HK-2 (cell line): ENCODE data around the gene MT1M.
A peak's percentile ranks its signal among the peaks of the same experiment; 100 is the strongest.

Experiments used
- DNase-seq: peaks from one replicate; pipeline ENCODE4 v3.0.0-alpha.2; 2018; ENCODE audit not compliant: unreplicated experiment

Gene MT1M

DNA sequence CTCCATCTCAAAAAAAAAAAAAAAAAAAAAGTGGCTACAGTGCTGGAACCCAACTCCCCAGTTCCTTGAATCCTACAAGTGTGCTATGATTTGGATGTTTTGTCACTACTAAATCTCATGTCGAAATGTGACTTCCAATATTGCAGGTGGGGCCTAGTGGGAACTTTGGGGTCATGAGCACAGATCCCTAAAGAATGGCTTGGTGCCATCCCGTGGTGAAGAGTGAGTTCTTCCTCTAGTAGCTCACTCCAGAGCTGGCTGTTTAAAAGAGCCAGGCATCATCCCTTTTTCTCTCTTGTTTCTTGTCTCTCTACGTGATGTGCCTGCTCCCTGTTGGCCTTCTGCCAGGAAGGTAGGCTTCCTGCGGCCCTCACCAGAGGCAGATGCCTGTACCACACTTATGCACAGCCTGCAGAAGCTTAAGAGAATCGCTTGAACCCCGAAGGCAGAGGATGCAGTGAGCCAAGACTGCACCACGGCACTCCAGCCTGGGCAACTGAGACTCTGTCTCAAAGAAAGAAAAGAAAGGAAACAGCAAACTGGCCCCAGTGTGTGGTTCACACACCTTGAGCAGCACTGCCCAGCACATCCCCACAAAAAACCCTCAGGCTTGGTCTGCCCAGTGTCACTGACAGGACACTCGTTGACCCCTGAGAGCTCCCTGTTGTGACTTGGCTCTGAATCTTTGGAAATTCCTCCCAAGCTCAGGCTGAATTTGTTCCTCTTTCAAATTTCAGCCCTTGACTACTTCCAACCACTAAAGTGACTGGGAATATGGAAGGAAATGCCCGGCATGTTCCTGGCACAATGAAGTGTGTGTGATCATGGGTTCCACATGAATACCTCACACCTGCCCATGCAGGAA lies 3.7 kb upstream of the MT1M start:
- no peak for DNase-seq

DNA sequence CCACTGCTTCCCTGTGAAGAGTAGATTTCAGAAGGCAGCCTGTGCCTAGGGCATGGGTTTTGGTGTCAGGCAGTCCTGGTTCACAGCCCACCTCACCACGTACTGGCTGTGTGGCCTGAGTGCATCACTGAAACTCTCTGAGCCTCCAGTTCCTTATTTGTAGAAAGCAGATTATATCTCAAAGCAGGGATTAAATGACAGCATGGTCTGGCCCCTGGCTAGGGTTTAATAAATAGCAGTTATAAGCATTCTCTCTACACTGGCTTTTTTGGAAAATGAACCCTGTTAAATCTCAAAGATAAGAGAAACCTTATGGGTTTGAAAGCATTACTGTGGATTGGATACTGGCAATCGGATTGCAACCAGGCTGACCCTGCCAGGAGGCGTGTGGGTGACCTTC lies 2.9 kb upstream of the MT1M start:
- DNase-seq: no peak

DNA sequence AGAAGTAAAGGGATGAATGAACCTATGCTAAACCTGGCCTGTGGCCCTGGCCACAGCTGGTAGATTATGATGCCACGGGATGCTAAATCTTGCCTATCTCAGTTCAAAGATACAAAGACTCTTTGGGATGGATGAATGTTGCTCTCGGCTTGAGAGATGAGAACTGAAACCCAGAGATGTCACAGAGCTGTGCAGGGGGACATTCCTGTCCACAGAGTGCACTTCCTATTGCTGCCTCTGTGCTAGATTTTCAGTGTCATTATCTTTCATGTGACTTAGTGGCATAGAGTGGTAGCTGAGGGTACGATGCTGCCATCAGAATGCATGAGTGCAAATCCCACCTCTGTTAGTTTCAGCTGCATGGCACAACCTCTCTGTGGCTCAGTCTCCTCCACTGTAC lies 2.3 kb upstream of the MT1M start:
- DNase-seq: no peak

DNA sequence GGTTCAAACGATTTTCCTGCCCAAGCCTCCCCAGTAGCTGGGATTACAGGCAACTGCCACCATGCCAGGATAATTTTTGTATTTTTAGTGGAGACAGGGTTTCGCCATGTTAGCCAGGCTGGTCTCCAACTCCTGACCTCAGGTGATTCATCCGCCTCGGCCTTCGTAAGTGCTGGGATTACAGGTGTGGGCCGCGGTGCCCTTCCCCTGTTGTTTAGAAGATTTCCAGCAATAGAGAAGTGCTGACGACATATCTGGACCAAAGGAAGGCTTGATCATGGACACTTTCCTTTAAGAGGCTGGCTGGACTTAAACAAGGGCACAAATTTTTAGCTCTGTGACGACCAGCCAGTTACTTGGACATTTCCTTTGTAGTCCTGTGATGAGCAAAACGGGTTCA lies 1.3 kb upstream of the MT1M start:
- no peak for DNase-seq

DNA sequence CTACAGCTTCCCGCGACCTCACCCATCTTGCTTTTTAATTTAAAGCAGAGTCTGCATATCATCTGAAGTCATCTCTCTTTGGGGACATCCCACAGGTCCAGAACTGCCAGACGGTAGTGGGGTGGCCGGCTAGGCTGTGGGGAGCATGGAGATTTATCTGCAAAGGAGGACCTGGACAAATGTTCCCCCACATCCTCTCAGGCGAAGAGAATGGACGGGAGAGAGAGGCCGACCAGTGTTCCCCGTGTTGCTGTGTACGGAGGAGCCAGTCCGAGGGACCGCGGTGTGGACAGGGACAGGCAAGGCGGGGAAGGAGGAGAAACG lies 665 bp upstream of the MT1M start:
- no peak for DNase-seq

DNA sequence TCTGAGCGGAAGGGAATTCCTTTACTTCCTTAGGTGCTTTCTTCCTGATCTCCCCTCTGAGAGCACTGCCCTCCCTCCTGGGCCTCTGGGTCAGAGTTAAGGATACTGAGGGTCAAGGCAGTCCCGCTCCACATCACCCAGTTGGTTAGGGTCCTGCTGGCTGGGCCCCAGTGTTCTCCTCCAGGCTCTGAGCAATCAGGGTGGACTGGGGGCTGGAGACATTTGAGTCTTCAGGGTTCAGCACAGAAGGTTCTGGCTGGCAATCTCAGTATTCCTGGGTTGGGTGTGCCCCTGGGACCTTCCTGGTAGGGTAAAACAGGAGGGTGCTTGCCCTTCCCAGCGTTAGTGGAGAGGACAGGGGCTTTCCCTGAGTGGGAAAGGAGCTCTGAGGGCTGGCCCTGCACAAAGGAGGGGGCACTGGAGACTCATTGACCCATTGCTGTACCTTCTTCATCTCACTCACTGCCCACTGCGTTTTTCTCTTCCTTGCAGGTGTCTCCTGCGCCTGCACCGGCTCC lies 448 bp downstream of the MT1M start:
- DNase-seq: no peak

DNA sequence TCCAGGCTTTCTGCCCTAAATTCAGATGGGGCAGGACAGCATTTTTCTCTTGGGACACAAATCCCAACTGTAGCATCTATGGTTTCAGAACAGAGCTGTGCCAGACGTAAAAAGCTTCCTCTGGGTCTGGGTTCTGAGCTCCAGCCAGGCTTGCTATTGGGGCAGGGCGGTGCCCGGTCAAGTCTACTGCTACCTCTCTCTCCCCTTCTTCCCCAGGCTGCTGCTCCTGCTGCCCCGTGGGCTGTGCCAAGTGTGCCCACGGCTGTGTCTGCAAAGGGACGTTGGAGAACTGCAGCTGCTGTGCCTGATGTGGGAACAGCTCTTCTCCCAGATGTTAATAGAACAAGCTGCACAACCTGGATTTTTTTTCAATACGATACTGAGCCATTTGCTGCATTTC lies 1.1 kb downstream of the MT1M start:
- no peak for DNase-seq

DNA sequence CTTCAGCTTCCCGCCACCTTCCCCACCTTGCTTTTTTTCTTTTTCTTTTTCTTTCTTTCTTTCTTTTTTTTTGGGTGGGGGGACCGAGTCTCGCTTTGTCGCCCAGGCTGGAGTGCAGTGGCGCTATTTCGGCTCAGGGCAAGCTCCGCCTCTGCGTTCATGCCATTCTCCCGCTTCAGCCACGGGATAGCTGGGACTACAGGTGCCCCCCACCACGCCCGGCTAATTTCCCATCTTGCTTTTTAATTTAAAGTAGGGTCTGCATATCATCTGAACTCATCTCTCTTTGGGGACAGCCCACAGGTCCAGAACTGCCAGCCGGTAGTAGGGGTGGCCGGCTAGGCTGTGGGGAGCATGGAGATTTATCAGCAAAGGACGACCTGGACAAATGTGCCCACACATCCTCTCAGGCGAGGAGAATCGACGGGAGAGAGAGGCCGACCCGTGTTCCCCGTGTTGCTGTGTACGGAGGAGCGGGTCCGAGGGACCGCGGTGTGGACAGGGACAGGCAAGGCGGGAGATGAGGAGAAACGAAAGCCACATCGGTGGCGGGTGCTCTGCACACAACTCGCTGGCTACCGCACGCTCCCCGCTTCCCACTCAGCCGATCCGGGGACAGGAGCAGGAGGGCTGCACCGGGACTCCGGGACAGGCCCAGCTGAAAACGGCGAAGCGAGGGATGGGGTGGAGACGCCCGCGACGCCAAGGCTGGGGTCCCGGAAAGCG lies 2.4 kb downstream of the MT1M start:
- no peak for DNase-seq

DNA sequence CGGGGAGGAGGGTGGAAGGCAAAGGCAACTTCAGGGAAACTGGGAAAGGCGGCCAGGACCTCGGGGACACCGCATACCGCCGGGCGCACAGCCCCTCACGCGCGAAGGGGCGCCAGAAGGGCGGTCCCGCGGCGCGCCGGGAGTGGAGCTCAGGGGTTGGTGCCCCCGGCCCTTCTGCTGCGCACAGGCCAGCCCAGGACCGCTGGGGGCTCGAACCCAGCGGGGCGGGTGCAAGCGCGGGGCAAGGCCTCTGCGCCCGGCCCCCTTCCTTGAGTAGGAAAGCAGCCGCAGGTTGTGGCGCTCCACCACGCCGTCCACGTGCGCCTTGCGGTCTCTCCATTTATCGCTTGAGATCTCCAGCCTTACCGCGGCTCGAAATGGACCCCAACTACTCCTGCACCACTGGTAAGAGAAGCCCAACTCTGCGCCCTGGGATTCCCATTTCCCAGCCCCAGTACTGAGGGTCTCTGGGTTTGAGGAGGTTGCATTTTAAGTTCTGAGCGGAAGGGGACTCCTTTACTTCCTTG lies 3.0 kb downstream of the MT1M start:
- DNase-seq: no peak

DNA sequence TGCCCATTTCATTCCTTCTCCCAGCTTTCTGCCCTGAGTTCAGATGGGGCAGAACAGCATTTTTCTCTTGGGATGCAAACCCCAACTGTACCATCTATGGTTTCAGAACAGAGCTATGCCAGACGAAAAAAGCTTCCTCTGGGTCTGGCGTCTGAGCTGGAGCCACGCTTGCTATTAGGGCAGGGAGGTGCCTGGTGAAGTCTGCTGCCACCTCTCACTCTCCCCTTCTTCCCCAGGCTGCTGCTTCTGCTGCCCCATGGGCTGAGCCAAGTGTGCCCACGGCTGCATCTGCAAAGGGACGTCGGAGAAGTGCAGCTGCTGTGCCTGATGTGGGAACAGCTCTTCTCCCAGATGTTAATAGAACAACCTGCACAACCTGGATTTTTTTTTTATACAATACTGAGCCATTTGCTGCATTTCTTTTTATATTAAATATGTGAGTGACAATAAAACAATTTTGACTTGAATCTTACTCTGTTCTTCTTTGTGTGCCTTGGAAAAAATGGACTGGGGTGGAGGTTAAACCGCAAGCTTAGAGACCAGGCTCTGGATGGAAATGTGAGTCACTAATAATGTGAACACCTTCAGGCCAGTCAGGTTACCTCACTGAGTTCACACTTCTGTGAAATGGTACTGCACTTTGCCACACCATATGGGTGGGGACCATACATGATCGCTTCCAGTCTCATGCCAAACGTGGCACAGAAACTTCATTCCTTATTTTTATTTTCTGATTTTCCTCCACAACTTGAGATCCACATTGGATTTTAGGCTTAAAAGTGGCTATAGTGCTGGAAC lies 4.4 kb downstream of the MT1M start:
- no peak for DNase-seq

DNA sequence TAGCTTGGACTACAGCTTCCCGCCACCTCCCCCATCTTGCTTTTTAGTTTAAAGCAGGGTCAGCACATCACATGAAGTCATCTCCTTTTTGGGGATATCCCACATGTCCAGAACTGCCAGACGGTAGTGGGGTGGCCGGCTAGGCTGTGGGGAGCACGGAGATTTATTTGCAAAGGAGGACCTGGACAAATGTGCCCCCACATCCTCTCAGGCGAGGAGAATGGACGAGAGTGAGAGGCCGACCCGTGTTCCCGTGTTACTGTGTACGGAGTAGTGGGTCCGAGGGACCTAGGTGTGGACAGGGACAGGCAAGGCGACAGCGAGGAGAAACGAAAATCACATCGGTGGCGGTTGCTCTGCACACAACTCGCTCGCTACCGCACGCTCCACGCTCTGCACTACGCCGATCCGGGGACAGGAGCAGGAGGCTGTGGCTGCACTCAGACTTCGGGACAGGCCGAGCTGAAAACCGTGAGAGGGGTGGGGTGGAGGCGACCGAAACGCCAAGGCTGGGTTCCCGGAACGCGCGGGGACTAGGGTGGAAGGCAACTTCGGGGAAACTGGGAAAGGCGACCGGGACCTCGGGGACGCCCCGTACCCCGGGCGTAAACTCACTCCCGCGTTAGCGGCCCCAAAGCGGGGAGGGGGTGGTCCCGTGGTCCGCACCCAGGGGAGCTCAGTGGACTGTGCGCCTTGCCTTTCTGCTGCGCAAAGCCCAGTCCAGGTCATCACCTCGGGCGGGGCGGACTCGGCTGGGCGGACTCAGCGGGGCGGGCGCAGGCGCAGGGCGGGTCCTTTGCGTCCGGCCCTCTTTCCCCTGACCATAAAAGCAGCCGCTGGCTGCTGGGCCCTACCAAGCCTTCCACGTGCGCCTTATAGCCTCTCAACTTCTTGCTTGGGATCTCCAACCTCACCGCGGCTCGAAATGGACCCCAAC lies 5.6 kb downstream of the MT1M start, which contains the start of gene MT1A:
TSS of gene MT1A (plus strand) at position 853 of the 937 bp plus-strand sequence. CDS start at position 926, 73 bp downstream.
- peak; percentile 57 for DNase-seq

DNA sequence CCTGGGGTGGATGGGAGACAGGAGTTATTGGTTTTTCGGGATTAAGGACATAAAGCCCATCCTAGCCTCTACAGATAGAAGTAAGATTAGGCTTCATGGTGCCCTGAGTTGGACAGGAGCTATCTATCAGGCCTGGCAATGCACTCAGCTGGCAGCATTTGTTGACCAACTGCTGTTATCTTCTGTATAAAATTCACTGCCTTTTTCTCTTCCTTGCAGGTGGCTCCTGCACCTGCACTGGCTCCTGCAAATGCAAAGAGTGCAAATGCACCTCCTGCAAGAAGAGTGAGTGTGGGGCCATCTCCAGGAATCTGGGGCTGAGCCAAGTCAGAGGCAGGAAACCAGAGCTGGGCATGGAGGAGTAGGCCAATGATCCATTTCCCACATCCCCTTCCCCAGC lies 6.6 kb downstream of the MT1M start:
- no peak for DNase-seq

DNA sequence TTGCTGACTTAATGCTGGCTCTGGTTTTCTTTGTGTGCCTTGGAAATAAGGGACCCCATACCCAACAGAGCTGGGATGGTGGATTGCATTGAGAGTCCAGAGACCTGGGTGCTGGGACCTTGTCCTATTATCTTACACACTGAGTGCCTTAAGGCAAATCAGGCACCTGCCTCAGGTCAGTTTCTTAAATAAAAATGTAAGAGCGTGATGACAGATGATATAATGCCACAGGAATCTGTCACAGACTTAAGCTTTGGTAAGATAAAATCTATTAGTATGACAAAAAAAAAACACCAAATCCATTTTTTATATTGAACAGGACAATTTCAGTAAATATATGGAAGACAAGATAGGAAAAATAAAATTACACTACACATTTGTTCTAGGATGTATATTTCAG lies 7.6 kb downstream of the MT1M start:
- DNase-seq: no peak

DNA sequence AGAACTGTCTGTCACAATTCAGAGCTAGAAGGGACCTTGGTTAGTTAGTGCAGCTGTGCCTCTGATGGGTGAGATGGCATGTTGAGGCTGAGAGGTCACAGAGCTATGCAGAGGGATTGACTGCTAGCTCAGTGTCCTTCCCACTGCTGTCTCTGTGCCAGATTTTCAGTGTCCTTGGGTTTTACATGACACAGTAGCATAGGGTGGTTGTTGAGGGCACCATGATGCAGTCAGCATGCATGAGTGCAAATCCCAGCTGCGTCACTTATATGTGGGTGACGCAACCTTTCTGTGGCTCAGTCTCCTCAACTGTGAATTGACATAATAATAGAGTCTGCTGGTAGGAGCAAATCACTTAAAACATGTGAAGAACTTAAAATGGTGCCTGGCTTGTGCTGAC lies 8.7 kb downstream of the MT1M start:
- no peak for DNase-seq

DNA sequence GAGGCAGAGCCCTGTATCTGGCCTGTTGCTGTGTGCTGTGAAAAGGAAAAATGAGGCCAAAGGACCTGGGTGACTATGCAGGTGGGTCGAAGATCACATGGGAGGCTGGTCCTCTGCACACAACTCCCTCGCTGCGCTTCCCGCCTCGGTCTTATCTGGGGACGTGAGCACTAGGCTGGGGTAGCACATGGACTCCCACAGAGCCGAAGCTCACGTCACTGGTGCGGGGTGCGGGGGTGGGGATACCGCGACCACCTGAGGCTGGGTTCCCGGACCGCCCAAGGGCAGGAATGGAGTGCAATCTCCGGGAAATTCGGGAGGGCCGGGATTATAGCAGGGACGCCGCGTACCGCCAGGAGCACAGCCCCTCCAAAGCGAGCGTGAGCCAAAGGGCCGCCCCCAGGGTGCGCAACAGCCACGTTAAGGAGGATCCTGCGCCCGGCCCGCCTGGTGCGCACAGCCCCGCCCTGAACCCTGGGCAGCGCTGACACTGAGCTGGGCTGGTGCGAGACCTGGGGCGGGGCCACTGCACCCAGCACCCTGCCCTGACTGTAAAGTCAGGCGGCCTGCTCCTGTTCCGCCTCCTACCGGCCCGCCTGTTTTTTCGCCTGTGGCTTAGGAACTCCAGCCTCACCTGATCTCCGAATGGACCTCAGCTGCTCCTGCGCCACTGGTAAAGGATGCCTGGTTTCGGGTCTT lies 10.8 kb downstream of the MT1M start:
- DNase-seq: no peak

DNA sequence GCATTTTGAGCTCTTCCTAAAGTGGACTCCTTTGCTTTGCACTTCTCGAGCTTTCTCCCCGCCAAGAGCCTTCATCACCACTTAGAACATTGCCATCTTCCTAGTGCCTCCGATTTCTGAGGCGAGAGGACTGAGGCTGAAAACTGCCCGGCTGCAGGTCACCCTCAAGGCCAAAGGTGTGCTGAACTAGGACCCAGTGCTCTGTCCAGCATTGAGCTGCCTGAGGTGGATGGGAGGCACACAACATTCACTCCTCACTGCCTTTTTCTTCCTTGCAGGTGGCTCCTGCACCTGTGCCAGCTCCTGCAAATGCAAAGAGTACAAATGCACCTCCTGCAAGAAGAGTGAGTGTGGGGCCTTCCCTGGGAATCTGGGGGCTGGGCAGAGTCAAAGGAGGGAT lies 11.4 kb downstream of the MT1M start:
- DNase-seq: no peak

DNA sequence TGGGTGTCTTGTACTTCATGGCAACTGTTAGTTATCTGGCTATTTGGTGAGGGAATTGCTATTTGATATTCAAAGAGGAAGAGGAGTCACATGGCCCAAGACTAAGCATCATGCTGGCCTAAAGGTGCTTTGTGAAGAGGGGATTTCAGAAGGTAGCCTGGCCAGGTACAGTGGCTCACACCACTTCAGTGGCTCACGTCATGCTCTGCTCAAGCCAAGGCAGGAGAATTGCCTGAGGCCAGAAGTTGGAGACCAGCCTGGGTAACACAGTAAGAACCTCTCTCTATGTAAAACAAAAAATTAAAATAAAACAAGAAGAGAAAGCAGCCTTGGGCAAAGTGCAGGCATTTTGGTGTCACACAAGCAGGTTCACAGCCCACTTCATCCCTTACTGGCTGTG lies 12.9 kb downstream of the MT1M start:
- no peak for DNase-seq

DNA sequence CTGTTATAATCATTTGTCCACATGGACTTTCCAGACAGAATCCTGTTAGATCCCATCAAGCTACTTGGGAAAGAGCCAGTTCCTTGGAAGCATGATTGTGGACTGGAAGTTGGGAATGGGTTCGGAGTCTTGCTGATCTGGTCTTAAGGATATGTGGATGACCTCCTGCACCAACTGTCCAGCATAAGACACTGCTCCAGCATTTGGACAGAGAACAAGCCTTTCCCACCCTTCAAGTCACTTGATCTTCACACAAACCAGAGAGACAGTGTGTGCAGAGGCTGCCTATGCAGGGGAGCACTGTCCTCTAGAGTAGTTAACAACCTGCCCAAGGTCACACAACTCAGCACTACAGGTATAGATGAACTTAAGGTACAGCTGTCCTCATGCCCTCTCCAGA lies 13.4 kb downstream of the MT1M start:
- DNase-seq: no peak

DNA sequence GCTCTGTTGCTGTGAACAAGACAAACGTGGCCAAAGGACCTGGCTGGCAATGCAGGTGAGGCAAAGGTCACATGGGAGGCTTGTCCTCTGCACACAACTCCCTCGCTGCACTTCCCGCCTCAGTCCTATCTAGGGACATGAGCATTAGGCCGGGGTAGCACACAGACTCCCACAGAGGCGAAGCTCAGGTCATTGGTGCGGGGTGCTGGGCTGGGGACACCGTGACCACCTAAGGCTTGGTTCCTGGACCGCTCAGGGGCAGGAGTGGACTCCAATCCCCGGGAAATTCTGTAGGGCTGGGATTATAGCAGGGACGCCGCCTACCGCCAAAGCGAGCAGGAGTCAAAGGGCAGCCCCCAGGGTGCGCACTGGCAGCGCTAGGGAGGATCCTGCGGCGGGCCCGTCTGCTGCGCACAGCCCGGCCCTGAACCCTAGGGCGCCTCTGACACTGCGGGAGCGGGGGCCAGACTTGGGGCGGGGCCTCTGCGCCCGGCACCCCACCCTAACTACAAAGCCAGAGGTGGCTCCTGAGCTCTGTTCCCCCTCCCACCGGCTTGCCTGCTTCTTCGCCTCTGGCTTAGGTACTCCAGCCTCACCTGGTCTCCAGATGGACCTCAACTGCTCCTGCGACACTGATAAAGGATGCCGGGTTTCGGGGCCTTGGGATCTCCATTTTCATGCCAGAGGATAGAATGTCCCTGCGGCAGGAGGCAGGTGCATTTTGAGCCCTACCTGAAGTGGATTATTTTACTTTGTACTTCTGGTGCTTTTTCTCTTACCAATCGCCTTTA lies 15.4 kb downstream of the MT1M start:
- DNase-seq: no peak

DNA sequence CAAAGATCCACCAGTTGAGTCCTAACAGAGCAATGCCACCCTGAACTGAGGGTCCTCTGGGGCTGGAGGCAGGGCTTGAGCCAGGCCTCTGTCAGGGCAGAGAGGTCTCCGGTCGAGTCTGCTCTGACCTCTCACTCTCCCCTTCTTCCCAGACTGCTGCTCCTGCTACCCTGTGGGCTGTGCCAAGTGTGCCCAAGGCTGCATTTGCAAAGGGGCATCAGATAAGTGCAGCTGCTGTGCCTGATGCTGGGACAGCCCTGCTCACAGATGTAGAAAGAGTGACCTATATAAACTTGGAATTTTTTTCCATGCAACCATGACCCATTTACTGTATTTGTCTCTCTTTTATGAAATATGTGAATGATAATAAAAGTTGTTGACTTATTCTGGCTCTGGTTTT lies 16.8 kb downstream of the MT1M start:
- DNase-seq: no peak
